PC-3 (cell line): ENCODE measurements around the gene BAZ2B.

Experiments used
- CTCF ChIP-seq: fragments of 300-600 bp; sonication (generic); conservative IDR thresholded peaks from 2 replicates; pipeline ENCODE4 v1.5.1; 2017; ENCODE audit warnings: antibody characterized with exemption, low read depth, mild to moderate bottlenecking, low read length
- EZH2phosphoT487 ChIP-seq: fragments of 300-600 bp; sonication (generic); IDR thresholded peaks from 2 replicates; pipeline ENCODE4 v1.6.1; 2018; ENCODE audit warnings: mild to moderate bottlenecking, antibody characterized with exemption, low read length, borderline replicate concordance

- no peak for TF ChIP-seq CTCF
- no peak for TF ChIP-seq EZH2phosphoT487
These were observed 140.0 kb downstream of the BAZ2B start for GRCh38 chr2:159476329-159476728.
